Cardiac fibroblast (primary cell): ENCODE data around the gene MARF1.
"Not testable (repeated sequence)": the region's sequence is repeated elsewhere in the genome, so short reads cannot be mapped to it uniquely, and the experiment has no call there.

Experiments used
- DNase-seq, 2 donors: peaks; one replicate each; pipeline versions ENCODE4 v3.0.0 to v3.0.0-alpha.2; 2010; ENCODE audit warnings: low read depth in 2 of 2
- H3K4me3 ChIP-seq, 2 donors: replicated peaks in 1 of 2; 1 replicate in 1 of 2; 2 replicates in 1 of 2; pipeline ENCODE4 v1.5.1; 2011; ENCODE audit warnings: low read depth in 2 of 2, low read length in 2 of 2, mild to moderate bottlenecking in 2 of 2, moderate library complexity in 1 of 2
- TF ChIP-seq, protein P1 (sequence below): IDR thresholded peaks from one replicate; pipeline ENCODE4 v1.5.1; 2011; ENCODE audit warnings: low read depth, mild to moderate bottlenecking, low read length, inconsistent platforms

Gene MARF1

DNA sequence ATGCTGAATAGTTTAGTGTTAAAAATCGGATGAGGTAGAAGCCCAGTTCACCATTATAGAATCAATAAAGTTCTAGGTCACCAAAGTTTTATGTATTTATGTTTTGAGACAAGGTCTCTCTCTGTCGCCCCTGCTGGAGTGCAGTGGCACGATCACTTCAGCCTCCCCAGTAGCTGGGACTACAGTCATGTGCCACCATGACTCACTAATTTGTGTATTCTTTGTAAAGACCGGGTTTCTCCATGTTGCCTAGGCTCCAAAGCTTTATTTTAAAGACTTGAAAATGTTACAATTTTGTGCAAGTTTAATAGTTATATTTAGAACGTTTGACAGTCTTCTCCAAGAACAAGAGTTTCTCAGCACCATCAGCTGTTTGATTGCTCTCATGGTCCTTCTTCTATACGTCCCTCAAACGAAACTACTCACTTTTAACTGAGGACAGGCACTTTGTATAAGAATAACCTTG, 39.2 kb upstream of the MARF1 start:
- no peak overlapping the region for H3K4me3 ChIP-seq
- TF ChIP-seq, protein P1, sequence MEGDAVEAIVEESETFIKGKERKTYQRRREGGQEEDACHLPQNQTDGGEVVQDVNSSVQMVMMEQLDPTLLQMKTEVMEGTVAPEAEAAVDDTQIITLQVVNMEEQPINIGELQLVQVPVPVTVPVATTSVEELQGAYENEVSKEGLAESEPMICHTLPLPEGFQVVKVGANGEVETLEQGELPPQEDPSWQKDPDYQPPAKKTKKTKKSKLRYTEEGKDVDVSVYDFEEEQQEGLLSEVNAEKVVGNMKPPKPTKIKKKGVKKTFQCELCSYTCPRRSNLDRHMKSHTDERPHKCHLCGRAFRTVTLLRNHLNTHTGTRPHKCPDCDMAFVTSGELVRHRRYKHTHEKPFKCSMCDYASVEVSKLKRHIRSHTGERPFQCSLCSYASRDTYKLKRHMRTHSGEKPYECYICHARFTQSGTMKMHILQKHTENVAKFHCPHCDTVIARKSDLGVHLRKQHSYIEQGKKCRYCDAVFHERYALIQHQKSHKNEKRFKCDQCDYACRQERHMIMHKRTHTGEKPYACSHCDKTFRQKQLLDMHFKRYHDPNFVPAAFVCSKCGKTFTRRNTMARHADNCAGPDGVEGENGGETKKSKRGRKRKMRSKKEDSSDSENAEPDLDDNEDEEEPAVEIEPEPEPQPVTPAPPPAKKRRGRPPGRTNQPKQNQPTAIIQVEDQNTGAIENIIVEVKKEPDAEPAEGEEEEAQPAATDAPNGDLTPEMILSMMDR: peak; percentile 72
- peak; percentile 75 to 86 for DNase-seq

DNA sequence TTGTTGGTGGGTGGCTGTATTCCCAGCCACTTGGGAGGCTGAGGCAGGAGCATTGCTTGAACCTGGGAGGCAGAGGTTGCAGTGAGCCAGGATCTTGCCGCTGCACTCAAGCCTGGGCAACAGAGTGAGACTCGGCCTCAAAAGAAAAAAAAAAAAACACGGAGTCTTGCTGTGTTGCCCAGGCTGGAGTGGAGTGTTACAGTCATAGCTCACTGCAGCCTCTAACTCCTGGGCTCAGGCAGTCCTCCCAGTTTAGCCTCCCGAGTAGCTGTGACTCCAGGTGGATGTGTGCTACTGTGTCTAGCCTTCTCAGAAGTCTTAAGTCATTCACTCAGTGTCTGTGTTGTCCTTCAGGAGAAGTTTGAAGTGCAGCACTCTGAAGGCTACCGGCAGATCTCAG, 34.5 kb upstream of the MARF1 start:
- TF ChIP-seq, protein P1: no peak
- DNase-seq: no peak

DNA sequence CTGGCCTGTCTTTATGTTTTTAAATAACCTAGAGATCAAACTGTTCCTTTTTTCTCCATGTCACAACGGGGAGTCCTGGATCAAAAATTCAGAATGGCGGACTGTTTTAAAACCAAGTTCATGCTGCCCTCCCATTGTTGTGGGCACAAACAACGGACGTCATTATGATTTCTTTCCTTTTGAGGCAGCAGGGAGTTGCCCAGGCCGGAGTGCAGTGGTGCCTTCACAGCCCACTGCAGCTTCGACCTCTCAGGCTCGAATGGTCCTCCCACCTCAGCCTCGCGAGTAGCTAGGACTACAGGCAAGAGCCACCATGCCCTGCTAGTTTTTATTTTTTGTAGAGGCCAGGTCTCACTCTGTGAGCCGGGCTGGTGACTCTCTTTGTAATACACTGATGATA, 33.6 kb upstream of the MARF1 start:
- H3K4me3 ChIP-seq: no peak overlapping the region
- DNase-seq: no peak
- TF ChIP-seq, protein P1: no peak

More for the DNA sequence above, 34.5 kb upstream of the MARF1 start:
- no peak overlapping the region for H3K4me3 ChIP-seq

DNA sequence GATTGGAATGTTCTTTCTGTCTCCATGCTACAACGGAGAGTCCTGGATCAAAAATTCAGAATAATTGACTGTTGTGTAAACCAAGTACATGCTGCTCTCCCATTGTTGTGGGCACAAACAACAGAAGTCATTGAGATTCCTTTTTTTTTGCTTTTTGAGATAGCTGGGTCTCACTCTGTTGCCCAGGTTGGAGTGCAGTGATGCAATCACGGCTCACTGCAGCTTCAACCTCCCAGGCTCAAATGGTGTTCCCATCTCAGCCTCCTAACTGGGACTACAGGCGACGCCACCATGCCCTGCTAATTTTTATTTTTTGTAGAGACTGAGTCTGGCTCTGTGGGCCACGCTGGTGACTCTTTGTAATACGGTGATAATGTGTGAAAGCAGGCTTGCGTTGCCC, 31.6 kb upstream of the MARF1 start:
- H3K4me3 ChIP-seq: no peak overlapping the region
- no peak for DNase-seq
- TF ChIP-seq, protein P1: no peak

DNA sequence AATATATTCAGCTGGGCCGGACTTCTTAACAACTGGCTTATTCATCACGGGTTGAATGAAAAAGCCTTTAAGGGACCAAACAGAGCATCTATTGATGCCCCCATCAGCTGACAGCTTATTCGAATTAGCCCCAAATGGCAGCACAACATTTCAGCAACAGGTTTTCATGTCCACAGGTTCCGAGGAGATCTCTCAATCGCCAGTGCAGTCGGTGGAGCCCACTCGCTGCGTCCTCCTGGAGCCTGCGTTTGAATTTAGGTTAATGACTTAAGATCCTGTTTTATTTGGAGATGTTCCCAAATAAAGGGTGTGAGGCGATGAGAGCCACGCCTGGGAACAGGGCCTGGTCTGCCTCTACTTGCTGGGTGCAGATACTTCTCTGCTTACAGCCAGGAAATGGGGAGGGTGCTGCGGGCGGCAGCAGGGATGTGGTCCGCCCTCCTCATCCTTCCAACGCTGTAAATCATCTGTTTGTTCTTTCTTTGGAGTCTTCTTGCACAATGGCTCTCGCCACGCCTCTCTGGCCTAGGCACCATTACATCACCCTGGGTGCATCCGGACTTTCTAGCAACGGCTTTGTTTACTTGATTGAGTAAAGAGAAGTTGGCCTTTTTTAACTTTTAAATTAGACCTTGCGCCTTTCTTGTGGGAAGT, 29.7 kb upstream of the MARF1 start:
- H3K4me3 ChIP-seq: no peak overlapping the region
- TF ChIP-seq, protein P1: no peak
- peak; percentile 99 for DNase-seq

DNA sequence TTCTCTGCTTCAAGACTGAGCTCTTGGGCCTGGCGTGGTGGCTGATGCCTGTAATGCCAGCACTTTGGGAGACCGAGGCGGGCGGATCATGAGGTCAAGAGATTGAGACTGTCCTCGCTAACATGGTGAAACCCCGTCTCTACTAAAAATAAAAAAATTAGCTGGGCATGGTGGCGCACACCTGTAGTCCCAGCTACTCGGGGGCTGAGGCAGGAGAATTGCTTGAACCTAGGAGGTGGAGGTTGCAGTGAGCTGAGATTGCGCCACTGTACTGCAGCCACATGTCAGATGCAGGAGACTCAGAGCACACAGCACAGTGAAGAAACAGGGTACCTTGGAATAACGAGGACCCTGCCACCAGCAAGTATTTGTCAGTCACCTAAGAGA, 29.2 kb upstream of the MARF1 start:
- DNase-seq, H3K4me3 ChIP-seq: not testable (repeated sequence)

DNA sequence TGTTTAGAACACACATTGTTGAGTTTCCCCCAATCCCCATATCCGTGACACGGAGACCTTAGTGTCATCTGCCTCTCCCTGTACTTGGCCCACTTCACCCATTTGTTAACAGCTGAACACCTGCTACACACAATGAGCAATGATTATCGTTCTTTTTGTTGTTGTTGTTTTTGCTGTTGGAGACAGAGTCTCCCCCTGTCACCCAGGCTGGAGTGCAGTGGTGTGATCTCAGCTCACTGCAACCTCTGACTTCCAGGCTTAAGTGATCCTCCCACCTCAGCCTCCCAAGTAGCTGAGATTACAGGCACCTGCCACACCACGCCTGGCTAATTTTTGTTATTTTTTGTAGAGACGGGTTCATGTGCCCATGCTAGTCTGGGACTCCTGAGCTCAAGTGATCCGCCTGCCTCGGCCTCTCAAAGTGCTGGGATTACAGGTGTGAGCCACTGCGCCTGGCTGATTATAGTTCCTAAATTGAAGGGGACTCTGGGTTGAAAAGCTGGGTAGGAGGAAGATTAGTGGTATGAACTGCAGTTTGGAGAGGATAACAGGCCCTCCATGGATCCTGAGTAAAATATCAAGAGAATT, 28.7 kb upstream of the MARF1 start:
- TF ChIP-seq, protein P1: no peak
- no peak for DNase-seq
- H3K4me3 ChIP-seq: no peak overlapping the region
